ENCODE data around the gene ZER1. TPM values are rescaled to one million over a fixed set of nuclear protein-coding genes. Genes with fewer than 3 reads are reported as not detected.
"Not testable (repeated sequence)": the region's sequence is repeated elsewhere in the genome, so short reads cannot be mapped to it uniquely, and the experiment has no call there.

ZER1 gene
- total RNA-seq, 1 experiment from 2014 or later = 29.1 TPM

DNA sequence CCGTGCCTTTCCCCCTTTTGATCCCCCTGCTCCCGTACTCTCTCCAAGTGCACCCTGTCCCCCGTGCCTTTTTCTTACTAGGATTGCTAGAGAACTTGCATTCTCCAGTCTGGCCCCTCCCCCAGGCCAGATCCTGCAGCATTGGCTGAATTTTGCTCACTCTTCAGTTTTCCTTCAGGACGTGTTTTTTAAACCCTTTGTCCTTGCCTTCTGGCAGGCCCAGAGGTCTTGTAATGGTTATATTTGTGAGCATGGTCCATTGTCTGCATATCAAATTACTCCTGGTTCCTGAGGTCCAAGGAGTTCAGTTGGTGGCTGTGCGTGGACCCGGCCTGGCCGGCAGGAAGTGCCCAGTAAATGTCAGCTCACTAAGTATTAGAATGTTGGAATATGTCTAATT is 15.9 kb upstream of the ZER1 start:
- DNase-seq (ENCODE audit: low spot score) = no peak

DNA sequence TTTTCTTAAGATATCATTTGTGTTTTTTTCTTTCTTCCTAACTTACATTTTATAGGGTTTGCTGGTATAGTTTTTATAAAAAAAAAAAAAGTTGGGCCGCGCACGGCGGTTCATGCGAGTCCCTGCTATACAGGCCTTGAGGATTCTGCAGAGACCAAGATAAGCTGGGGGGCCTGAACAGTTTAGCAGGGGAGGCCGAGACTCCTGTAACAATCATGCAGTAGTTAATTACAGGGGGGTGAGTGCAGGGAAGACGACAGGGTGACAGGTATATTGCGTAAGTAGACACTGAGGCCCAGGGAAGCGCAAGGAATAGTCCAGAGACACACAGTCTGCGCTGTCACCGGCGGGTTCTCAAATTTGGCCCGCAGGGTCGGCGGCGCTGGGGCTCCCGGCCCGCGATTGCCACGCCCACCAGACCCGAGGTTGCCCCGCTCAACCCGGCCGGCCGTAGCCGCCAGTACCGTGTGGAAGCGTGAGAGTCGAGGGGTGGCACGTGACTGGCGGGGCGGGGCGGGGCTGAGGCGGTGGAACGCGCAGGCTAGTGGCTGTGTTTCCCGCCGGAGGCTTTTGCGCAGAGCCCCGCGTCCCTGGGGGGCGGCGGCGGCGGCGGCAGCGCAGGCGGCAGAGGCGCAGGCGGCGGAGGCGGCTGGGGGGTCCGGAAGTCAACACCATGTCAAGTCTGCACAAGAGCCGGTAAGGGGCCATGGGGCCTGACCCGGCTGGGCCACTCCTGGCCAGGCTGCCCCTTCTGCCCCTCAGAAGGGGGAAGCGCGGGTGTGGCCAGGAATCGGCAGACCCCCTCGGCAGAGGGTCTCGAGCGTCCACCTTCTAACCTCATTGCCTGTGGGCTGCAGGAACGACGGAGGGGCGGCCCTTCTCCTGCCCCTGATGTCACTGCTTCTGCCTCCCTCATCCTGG is 15.2 kb upstream of the ZER1 start, which contains the start of gene TBC1D13:
Gene TBC1D13 (plus strand): TSS at position 573 of the 921 bp plus-strand sequence. CDS start 101 bp downstream, at position 674.
- DNase-seq (ENCODE audit: low spot score) = peak; percentile 76

DNA sequence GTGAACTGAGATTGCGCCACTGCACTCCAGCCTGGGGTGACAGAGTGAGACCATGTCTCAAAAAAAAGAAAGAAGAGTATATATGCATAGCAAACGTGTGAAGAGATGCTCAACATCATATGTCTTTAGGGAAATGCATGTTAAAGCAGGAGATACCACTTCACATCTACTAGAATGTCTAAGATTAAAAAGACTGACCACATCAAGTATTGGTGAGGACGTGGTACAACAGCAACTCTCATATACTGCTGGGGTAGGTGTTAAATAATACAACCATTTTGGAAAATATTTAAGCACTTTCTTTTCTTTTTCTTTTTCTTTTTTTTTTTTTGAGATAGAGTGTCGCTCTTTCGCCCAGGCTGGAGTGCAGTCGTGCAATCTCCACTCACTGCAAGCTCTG is 13.7 kb upstream of the ZER1 start:
- no peak for DNase-seq (ENCODE audit: low spot score)

DNA sequence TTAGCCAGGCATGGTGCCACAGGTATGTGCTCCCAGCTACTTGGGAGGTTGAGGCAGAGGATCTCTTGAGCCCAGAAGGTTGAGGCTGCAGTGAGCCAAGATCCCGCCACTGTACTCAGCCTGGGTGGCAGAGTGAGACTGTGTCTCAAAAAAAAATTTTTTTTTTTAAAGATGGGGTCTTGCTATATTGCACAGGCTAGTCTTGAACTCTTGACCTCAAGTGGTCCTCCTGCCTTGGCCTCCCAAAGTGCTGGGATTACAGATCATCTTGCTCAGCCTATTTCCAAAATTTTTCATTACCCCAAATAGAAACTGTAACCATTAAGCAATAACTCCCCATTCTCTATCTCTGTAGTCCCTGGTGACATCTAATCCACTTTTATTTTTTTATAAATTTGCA is 10.9 kb upstream of the ZER1 start:
- no peak for DNase-seq (ENCODE audit: low spot score)

DNA sequence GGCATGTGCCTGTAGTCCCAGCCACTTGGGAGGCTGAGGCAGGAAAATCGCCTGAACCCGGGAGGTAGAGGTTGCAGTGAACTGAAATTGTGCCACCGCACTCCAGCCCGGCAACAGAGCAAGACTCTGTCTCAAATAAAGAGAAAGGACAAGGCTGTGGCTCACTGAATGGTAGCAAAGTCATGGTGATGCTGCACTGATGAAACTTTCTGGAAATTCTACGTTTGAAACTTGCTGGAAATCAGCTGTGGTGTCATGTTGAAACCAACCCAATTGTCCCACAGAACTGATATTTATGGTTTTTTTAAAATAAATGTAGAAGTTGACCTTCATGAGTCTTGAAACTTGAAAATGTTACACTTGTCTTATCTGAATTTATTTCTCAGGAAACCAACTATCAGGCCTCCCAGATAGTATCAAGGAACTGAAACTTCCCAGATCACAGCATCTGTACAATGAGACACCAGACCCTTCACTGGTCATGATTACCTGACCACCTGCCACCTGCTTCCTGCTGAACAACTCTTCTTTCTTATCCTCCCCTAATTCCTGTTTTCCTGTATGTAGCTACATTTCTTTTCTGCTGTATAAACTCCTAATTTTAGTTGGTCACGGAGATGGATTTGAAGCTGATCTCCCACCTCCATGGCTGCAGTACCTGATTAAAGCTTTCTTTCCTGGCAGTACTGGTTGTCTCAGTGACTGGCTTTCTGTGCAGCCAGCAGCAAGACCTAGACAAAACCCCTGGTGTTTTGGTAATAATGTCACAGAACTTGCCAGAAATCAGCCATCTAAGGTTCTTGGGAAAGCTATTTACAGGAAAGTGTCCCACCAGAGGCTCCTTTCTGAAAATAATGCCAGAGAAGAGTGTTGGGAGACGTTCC is 9.7 kb upstream of the ZER1 start:
- DNase-seq (ENCODE audit: low spot score) = no peak

DNA sequence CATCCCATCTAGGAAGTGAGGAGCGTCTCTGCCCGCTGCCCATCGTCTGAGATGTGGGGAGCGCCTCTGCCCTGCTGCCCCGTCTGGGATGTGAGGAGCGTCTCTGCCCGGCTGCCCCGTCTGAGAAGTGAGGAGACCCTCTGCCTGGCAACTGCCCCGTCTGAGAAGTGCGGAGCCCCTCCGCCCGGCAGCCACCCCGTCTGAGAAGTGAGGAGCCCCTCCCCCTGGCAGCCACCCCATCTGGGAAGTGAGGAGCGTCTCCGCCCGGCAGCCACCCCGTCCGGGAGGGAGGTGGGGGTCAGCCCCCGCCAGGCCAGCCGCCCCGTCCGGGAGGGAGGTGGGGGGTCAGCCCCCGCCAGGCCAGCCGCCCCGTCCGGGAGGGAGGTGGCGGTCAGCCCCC is 8.4 kb upstream of the ZER1 start:
- not testable (repeated sequence) for DNase-seq (ENCODE audit: low spot score)

DNA sequence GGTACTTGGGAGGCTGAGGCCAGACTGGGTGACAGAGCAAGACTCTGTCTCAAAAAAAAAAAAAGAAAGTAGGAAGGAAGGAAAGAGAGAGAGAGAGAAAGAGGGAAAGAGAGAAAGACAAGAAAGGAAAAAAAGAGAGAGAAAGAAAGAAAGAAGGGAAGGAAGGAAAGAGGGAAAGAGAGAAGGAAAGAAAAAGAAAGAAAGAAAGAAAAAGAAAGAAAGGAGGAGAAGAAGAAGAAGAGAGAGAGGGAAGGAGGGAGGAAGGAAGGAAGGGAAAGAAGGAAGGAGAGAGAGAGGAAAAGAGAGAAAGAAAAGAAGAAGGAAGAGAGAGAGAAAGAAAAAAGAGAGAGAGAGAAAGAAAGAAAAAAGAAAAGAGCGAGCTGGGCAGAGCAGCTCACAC is 3.1 kb upstream of the ZER1 start:
- DNase-seq (ENCODE audit: low spot score) = no peak

DNA sequence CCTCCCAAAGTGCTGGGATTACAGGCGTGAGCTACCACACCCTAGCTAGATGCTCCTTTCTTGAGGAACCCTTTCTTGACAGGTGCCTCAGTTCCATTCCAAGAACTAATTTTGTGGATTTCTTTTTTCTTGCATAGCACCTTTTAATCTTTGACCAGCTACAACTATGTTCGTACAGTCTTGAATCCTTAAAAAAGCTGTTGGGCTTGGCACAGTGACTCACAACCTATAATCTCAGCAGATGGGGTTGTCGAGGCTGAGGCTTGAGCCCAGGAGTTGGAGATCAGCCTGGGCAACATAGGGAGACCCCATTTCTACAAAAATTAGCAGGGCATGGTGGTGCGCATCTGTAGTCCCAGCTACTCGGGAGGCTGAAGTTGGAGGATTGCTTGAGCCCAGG is 1.3 kb upstream of the ZER1 start:
- DNase-seq (ENCODE audit: low spot score) = no peak

DNA sequence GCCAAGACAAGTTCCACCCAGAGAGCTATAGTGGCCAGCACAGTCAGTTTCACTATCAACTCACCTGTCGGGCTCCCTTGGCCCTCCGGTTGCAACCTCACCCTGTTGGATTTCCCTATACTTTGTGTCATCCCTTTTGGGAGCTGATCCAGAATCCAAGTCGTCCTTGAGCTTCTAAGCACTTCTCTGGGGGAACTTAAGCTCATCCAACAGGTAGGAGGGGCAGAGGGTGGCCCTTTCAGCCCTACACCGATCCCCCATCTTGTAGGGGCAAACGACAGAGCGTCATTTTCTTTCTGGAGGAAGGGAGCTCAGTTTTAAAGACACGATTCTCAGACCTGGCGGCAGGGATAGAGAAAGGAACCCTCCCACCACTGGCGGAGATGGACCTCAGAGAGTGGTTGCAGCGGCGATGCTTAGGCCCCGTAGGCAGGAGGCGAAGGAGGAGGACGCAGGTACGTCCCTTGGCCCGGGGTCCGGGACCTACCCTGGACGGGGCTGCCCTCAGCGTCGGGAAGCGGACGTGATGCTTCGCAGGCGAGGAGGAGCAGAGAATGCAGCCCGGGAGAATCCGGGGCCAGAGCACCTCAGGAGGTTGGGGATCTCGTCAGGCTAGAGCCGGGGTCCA is 519 bp downstream of the ZER1 start:
- peak; percentile 27 for DNase-seq (ENCODE audit: low spot score)

DNA sequence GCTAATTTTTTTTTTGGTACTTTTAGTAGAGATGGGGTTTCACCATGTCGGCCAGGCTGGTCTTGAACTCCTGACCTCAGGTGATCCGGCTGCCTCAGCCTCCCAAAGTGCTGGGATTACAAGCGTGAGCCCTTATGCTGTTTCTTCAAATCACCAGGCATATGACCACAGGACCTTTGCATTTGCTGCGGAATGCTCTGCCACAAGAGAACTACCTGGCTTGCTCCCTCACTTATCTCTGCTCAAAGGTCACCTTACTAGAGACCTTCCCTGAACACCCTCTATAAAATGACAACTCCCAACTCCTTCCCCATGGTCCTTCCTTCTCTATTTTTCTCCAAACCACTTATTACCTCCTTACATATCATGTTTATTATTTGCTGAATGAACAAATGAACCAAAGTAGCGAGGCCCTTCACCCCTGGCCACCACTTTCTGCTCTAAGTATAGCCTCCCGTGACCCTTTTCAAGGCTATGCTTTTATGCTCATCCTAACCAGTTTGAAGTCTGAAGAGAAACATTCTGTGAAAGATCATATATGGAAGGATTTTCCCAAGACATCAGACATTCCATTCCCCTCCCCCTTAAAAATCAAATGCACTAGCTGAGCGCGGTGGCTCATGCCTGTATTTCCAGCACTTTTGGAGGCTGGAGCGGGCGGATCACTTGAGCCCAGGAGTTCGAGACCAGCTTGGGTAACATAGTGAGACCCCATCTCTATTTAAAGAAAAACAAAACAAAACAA is 1.3 kb downstream of the ZER1 start:
- no peak for DNase-seq (ENCODE audit: low spot score)

DNA sequence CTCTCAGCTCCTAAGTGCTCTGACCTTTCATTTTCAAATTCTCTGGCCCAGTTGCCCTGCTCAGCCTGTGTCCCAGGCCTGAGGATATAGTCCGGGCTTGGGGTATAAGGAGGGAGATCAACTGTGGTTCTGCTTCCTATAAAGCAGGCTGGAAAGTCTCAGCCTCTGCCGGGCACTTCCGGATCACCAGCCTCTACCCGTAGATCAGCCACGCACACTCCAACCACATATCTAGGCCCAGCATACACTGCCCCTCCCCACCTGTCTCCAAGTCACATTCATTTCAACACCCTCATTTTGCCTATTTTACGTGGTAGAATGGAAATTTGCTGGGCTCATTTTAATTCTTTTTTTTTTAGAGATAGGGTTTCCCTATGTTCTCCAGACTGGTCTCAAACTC is 3.1 kb downstream of the ZER1 start:
- no peak for DNase-seq (ENCODE audit: low spot score)

DNA sequence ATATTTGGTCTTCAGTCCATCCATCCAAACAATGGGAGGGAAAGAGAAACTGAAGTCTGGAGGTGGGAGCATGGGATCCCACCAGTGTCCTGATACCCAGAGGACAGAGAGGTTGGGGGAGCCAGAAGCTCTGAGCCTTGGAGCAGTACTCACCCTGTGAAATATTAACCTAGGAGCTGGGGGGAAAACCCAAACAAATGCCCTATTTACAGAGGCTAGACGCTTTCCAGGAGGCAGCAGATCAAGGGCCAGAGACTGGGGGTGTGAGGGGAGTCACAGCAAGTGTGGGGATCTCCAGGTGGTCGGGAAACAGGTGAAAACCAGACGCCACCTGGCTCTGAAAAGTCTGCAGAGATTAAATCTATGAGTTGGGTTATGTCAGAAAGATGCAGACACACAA is 6.2 kb downstream of the ZER1 start:
- DNase-seq (ENCODE audit: low spot score) = no peak

DNA sequence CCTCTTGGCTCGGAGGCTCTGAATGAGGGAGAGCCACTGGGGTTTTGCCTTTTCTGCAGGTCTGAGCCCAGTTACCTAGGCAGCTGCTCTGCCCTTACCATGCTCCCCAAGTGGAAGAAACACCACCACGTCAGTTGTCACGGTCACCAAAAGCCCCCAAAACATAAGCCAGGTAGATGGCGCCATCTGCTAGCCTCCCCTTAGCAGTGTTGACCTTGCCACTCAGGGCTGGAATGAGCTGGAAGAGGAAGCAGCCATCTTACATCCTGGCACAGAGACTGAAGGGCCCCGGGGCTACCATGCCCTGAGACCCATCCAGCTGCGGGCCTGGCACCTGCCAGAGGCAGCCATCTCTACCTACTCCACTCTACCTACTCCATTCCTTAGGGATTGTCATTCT is 7.4 kb downstream of the ZER1 start:
- no peak for DNase-seq (ENCODE audit: low spot score)

DNA sequence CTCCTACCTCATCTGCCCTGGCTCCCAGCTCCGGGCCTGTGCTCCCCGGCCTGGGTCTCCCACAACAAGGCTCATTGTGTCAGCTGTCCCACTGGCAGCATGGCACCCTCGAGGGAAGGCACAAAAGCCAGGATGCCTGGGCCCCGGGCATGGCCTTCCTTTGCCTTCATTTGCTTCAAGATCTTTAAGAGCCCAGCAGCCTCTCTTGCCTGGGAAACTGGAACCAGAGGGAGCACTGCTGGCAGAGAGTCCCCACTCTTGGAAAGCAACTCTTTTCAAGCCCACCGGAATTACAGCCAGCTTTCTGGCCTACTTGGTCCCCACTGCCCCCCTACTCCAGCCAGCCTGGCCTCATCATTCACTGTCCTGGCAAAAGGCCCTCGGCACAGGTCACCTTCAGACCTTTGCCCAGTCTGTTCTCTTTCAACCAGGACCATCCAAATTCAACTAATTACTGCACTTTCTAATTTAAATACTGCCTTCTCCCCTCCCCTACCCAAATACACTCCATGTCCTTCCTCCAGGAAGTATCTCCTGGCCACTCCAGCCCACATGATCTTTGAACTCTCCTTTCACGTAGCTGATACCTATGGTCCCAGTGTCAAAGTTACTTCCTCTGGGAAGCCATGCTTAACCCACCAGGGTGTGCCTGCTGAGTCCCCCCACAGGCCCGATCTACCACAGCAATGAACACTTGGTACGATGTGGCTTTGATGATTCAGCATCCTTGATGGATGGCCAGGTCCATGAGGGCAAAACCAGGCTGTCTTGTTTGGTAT is 8.9 kb downstream of the ZER1 start:
- DNase-seq (ENCODE audit: low spot score) = no peak

DNA sequence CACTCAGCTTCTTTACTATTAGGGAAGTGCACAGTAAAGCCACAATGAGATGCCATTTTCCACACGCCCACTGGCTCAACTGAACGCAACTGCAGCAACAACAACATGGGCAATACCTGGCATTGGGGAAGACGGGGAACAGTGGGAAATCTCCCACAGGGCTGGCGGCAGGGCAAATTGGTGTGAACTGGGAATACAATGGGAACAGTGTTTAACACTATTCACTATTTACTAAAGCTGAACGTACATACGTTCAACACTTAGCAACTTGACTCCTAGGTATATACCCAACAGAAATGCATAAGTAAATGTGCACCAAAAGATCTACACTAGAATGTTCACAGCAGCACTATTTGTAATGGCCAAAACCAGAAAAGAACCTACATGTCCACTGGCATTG is 14.1 kb downstream of the ZER1 start:
- no peak for DNase-seq (ENCODE audit: low spot score)

DNA sequence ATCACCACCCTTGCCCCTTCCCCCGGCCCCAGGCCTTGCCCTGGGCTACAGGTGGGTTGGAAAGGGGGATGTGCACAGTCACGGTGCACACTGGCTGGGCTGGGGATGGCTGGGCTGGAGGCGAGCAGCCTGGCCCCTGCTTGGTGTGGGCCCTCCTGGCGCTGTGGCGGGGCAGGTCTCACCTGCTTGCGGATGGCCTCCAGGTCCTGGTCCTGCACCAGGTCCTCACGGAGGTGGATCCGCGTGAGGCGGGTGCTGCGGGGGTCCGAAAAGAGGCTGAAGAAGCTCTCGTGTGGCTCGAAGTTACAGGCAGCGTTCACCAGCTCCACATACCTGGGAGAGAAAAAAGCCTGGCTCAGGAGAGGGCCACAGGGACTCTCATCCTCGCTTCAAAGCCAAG is 18.1 kb downstream of the ZER1 start:
- DNase-seq (ENCODE audit: low spot score) = no peak

DNA sequence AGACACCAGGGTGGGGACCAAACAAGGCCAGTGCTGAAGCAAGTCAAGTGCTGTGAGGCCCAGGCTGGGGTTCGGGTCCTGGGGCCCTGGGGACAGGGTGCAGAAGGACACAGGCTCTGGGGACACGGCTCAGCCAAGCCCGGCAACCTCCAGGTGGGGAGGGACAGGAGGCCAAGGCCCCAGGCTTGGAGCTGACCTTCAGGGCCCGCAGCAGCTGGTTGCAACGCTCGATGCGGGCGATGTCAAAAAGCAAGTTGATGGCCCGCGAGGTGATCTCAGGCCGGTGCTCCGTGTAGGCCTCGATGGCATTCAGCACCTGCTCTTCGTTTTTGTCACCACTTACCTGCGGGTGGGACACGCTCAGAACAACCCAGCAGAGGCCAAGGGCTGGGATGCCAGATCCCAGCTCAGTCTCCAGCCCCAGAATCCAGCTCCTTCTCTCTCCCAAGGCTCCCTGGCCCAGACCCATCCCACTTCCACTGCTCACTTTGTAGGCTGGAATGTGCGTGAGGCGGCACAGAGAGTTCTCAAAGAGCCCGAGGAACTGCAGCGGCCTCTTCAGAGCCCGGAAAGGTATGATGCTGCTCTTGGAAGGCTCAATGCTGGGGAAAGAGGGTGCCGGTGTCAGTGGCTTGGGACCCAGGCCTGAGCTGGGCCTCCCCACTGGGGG is 20.7 kb downstream of the ZER1 start:
- DNase-seq (ENCODE audit: low spot score) = no peak

DNA sequence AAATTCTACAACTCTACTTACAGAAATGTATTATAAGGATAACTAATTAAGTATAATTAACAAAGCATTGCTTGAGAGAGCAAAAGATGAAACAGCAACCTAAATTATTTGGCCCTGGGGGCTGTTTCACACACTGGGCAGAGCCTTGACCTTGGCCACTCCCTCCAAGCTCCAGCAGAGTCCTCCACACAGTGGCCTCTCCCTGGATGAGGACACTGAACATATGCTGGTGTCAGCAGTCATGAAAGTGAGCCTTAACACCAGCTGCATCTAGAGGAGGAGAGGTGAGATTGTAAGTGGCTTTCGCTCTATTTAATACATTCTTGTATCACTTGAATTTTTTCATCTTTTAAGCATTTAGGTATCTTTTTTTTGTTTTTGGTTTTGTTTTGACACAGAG is 24.5 kb downstream of the ZER1 start:
- no peak for DNase-seq (ENCODE audit: low spot score)

DNA sequence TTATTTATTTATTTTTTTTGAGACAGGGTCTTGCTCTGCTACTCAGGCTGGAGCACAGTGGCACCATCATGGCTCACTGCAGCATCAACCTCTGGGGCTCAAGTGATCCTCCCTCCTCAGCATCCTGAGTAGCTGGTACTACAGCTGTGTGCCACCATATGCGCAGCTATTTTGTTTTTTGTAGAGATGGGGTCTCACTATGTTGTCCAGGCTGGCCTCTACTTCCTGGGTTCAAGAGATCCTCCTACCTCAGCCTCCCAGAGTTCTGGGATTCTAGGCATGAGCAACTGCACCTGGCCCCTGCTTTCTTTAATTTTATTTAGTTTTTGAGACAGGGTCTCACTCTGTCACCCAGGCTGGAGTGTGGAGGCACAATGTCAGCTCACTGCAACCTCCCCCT is 28.3 kb downstream of the ZER1 start:
- no peak for DNase-seq (ENCODE audit: low spot score)

DNA sequence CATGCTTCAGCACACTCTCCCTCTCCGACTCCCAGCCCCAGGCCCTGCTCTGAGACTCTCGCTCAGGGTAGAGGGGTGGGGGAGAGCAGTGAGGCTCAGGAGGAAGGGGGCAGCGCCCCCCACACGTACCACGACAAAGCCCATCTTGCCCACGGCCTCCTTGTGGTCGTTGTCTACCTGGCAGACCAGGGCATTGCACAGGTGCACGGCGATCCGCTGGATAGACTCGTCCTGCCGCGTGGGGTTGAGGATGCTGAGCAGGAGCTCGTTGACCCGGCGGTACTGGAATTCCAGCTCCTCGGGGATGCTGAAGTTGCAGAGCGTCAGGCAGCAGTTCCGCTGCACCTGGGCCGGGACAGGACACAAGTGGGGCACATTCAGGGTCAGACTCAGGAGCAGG is 29.3 kb downstream of the ZER1 start:
- no peak for DNase-seq (ENCODE audit: low spot score)

Measured in A172 (cell line).